SJSA1 (cell line): ENCODE data around the gene STIP1. TPM values are rescaled to one million over a fixed set of nuclear protein-coding genes. Genes with fewer than 3 reads are reported as not detected.

Source experiments
- DNase-seq, 2 experiments: peaks; one replicate each; pipeline ENCODE4 v3.0.0-alpha.2; 2015 to 2020; ENCODE audit warnings: low spot score in 2 of 2, low read depth in 1 of 2
- H3K27ac ChIP-seq: fragments of 250-450 bp; sonication (Bioruptor Pico); 2 replicates; pipeline ENCODE4 v1.5.1; 2020; ENCODE audit warnings: mild to moderate bottlenecking, moderate library complexity
- H3K27me3 ChIP-seq: fragments of 250-450 bp; sonication (Bioruptor Pico); replicated peaks from 2 replicates; pipeline ENCODE4 v1.5.1; 2020; ENCODE audit warnings: mild to moderate bottlenecking, moderate library complexity
- H3K36me3 ChIP-seq: fragments of 250-450 bp; sonication (Bioruptor Pico); 2 replicates; pipeline ENCODE4 v1.5.1; 2020; ENCODE audit warnings: mild to moderate bottlenecking
- H3K4me1 ChIP-seq: fragments of 250-450 bp; sonication (Bioruptor Pico); replicated peaks from 2 replicates; pipeline ENCODE4 v1.6.1; 2021; ENCODE audit warnings: mild to moderate bottlenecking
- H3K4me3 ChIP-seq: fragments of 250-450 bp; sonication (Bioruptor Pico); 2 replicates; pipeline ENCODE4 v1.5.1; 2020; ENCODE audit warnings: mild to moderate bottlenecking
- H3K9me3 ChIP-seq: fragments of 250-450 bp; sonication (Bioruptor Pico); replicated peaks from 2 replicates; pipeline ENCODE4 v1.5.1; 2020; ENCODE audit warnings: mild to moderate bottlenecking
- total RNA-seq: library from RNA; depleted of rRNA; stranded (reverse); fragments of >200 nt; shearing (Covaris generic); gene quantifications from 2 replicates; pipeline ENCODE4 v1.2.3, GENCODE V29; 2014; rRNA removed

STIP1 gene
- total RNA-seq, 1 experiment from 2014 or later, result 488 TPM

DNA sequence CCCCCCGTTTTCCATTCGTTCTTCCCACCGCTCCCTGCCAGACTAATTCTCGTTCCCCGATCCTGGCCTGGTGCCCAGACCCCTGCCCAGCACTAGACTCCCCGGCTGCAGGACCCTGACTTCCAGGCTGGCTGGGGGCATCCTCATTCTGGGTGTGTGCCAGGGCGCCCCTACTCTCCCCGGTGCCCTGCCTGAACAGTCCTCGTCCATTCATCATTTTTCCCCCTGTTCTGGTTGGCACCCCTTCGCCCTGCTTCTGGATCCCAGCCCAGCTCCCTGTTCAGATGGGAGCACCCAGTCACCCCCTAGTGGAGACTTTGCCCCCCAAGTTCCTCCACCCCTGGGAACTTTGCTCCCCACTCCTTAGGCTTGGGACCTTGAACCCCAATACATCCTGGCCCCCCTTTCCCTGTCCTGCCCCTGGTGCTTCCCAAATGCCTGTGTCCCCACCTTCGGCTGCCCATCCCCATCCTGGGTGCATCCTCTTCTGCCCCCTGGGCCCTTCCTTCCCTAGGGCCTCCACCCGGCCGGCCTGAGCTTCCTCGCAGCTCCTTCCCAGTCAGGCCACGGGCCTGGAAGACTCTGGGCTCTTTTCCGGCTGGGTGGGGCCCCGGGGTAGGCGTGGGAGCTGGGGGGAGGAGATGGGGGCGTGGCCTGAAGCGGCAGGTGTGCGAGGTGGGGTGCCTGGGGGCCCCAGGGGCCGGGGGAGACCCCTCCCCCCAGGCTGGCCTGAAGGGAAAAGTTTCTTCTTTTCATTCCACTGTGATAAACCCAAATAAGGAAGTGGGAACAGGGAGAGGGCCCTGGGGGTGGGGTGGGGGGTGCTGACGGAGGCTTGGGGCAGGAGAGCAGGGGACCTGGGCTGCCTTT lies 66.3 kb downstream of the STIP1 start:
- Histone ChIP-seq H3K4me1 (peaks cover 34% of the 10 kb centered on the region), H3K9me3 (peaks cover 3% of the 10 kb centered on the region; the same call in 1 of the 2 replicates), H3K27ac (peak overlapping the region; percentile 37), H3K36me3 (peaks cover 38% of the 10 kb centered on the region), H3K27me3 (no peaks in the 10 kb centered on the region), H3K4me3 (peak overlapping the region; percentile 95)
- DNase-seq, result peak; percentile 57 to 74

- peaks cover 25% of the 10 kb centered on the region for H3K4me1 ChIP-seq
- no peak overlapping the region; the same call in 1 of the 2 replicates for H3K4me3 ChIP-seq
- no peak for DNase-seq
- no peaks in the 10 kb centered on the region for H3K27me3 ChIP-seq
- H3K27ac ChIP-seq, result no peak overlapping the region
- H3K9me3 ChIP-seq, result peaks cover 3% of the 10 kb centered on the region; the same call in 1 of the 2 replicates
- H3K36me3 ChIP-seq, result peaks cover 46% of the 10 kb centered on the region
Measured at GRCh38 chr11:64253043-64253442, 67.1 kb downstream of the STIP1 start.

DNA sequence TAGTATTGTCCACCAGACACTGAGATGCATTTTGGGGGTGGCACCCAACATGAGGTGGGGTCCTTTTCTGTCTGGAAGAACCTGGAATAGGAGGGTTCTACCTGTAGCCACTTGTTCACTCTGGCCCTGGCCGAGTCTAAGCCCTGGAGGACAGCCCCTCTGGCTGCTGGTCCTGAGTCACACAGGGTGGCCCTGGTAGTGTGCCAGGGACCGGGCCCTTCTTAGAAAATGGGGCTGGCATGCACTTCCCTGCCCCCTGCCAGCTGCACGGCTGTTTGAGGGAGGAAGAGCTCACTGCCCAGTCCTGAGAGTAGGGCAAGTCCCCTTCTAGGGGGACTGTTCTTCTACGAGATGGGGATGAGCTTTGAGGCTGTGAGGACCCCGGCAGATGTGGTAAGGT lies 67.5 kb downstream of the STIP1 start:
- no peak for DNase-seq

More for the DNA sequence above, 67.5 kb downstream of the STIP1 start:
- Histone ChIP-seq H3K36me3 (peaks cover 51% of the 10 kb centered on the region), H3K4me3 (no peak overlapping the region), H3K27me3 (no peaks in the 10 kb centered on the region), H3K9me3 (peaks cover 3% of the 10 kb centered on the region; the same call in 1 of the 2 replicates), H3K27ac (no peak overlapping the region), H3K4me1 (peaks cover 25% of the 10 kb centered on the region)

Other genes starting within 250 kb of the STIP1 start
- gene NAA40, start 247.2 kb upstream of the STIP1 start, total RNA-seq, result 21.4 and 39.9 TPM in 2 replicates
- gene COX8A, start 211.6 kb upstream of the STIP1 start, total RNA-seq, result 1,062 and 2,110 TPM in 2 replicates
- gene OTUB1, start 199.7 kb upstream of the STIP1 start, total RNA-seq, result 35.6 and 69.7 TPM in 2 replicates
- gene FLRT1, start 150.2 kb upstream of the STIP1 start, total RNA-seq, result 0.18 TPM in 1 of 2 replicates, not detected in the other
- gene MACROD1, start 20.1 kb upstream of the STIP1 start, total RNA-seq, result 17.6 and 22.6 TPM in 2 replicates
- gene FERMT3, start 20.6 kb downstream of the STIP1 start, total RNA-seq, result 0.84 TPM in 1 of 2 replicates, not detected in the other
- 49.4 and 50.2 TPM in 2 replicates for gene TRPT1, start 40.0 kb downstream of the STIP1 start, total RNA-seq
- gene NUDT22, start 40.1 kb downstream of the STIP1 start, total RNA-seq, result 81.5 and 152 TPM in 2 replicates
- 2.7 and 11.9 TPM in 2 replicates for gene DNAJC4, start 44.4 kb downstream of the STIP1 start, total RNA-seq
- gene VEGFB, start 48.4 kb downstream of the STIP1 start, total RNA-seq, result 13.0 and 17.2 TPM in 2 replicates
- 73.4 and 228 TPM in 2 replicates for gene FKBP2, start 54.9 kb downstream of the STIP1 start, total RNA-seq
- 467 and 505 TPM in 2 replicates for gene PPP1R14B, start 60.8 kb downstream of the STIP1 start, total RNA-seq
- gene PLCB3, start 65.4 kb downstream of the STIP1 start, total RNA-seq, result 34.3 and 51.5 TPM in 2 replicates
- 154 and 158 TPM in 2 replicates for gene BAD, start 98.5 kb downstream of the STIP1 start, total RNA-seq
- gene GPR137, start 99.7 kb downstream of the STIP1 start, total RNA-seq, result 25.4 and 46.6 TPM in 2 replicates
- 0.31 TPM in 1 of 2 replicates, not detected in the other for gene KCNK4, start 105.1 kb downstream of the STIP1 start, total RNA-seq
- gene CATSPERZ, start 114.2 kb downstream of the STIP1 start, total RNA-seq, result not detected in 2 replicates
- 50.7 and 51.1 TPM in 2 replicates for gene ESRRA, start 119.4 kb downstream of the STIP1 start, total RNA-seq
- gene TRMT112, start 131.4 kb downstream of the STIP1 start, total RNA-seq, result 506 and 974 TPM in 2 replicates
- 205 and 232 TPM in 2 replicates for gene PRDX5, start 131.9 kb downstream of the STIP1 start, total RNA-seq
- gene CCDC88B, start 154.0 kb downstream of the STIP1 start, total RNA-seq, result 2.2 and 5.3 TPM in 2 replicates
- 81.8 and 84.1 TPM in 2 replicates for gene RPS6KA4, start 173.0 kb downstream of the STIP1 start, total RNA-seq